Smooth muscle cell (in vitro differentiated cells): Measurements from ENCODE around the gene SPOCK3. TPM values are rescaled to one million over a fixed set of nuclear protein-coding genes. Genes with fewer than 3 reads are reported as not detected.

Experiments used
- DNase-seq: peaks from one replicate; lab custom pipeline; 2025; ENCODE audit not compliant: unreplicated experiment; lab: John Stamatoyannopoulos, UW
- H2AFZ ChIP-seq: fragments of 200-600 bp; sonication (generic); 2 replicates; pipeline ENCODE4 v1.6.0; 2016; ENCODE audit warnings: antibody characterized with exemption, low read depth, mild to moderate bottlenecking
- H3F3A ChIP-seq: fragments of 200-600 bp; sonication (generic); 2 replicates; pipeline ENCODE4 v1.6.0; 2017; ENCODE audit warnings: antibody characterized with exemption, low read depth
- H3K27ac ChIP-seq: fragments of 200-600 bp; sonication (generic); 2 replicates; pipeline ENCODE4 v1.5.1; 2016; ENCODE audit warnings: low read depth, mild to moderate bottlenecking
- H3K27me3 ChIP-seq: fragments of 200-600 bp; sonication (generic); 2 replicates; pipeline ENCODE4 v1.6.1; 2016; ENCODE audit warnings: low read depth, mild to moderate bottlenecking
- H3K36me3 ChIP-seq: fragments of 200-600 bp; sonication (generic); 2 replicates; pipeline ENCODE4 v1.5.1; 2016; ENCODE audit warnings: low read depth
- H3K4me1 ChIP-seq: fragments of 200-600 bp; sonication (generic); 2 replicates; pipeline ENCODE4 v1.5.1; 2016; ENCODE audit warnings: low read depth
- H3K4me2 ChIP-seq: fragments of 200-600 bp; sonication (generic); 2 replicates; pipeline ENCODE4 v1.6.0; 2016; ENCODE audit warnings: mild to moderate bottlenecking
- H3K4me3 ChIP-seq: fragments of 200-600 bp; sonication (generic); 2 replicates; pipeline ENCODE4 v1.5.1; 2016; ENCODE audit warnings: mild to moderate bottlenecking
- H3K79me2 ChIP-seq: fragments of 200-600 bp; sonication (generic); 2 replicates; pipeline ENCODE4 v1.6.0; 2016; ENCODE audit warnings: low read depth, mild to moderate bottlenecking
- H3K9ac ChIP-seq: fragments of 200-600 bp; sonication (generic); 2 replicates; pipeline ENCODE4 v1.6.0; 2016; ENCODE audit warnings: low read depth
- H3K9me3 ChIP-seq: fragments of 200-600 bp; sonication (generic); replicated peaks from 2 replicates; pipeline ENCODE4 v1.5.1; 2016; ENCODE audit warnings: low read depth
- H4K20me1 ChIP-seq: fragments of 200-600 bp; sonication (generic); 2 replicates; pipeline ENCODE4 v1.6.0; 2016; ENCODE audit warnings: low read depth
- CTCF ChIP-seq: fragments of 200-600 bp; sonication (generic); IDR thresholded peaks from 2 replicates; pipeline ENCODE4 v1.5.1; 2017; ENCODE audit warnings: borderline replicate concordance, mild to moderate bottlenecking, antibody characterized with exemption; ENCODE audit not compliant: insufficient read depth, poor library complexity, severe bottlenecking
- WGBS: methylation state at CpG from one replicate; pipeline ENCODE4 v1.1.7; 2016; ENCODE audit warnings: low lambda C conversion rate; 5-methylcytosine and 5-hydroxymethylcytosine counted together
- polyA plus RNA-seq: library from polyadenylated mRNA; unstranded; fragments of >200 nt; fragmentation: Nextera tagmentation; extraction: Ambion mirVana; gene quantifications from 2 replicates; pipeline ENCODE4 v1.2.1, GENCODE V29; 2016
- total RNA-seq: library from RNA; depleted of rRNA; stranded (reverse); fragments of >200 nt; gene quantifications from 2 replicates; pipeline ENCODE4 v1.2.3, GENCODE V29; 2014

Gene SPOCK3
- total and polyA plus RNA-seq, 2 experiments from 2014 or later: 0.49 TPM; not detected in 1

- H4K20me1 ChIP-seq: no peaks in the 10 kb centered on the region
- no peak overlapping the region for H3K4me2 ChIP-seq
- no peaks in the 10 kb centered on the region for H3K4me1 ChIP-seq
- DNase-seq: no peak
- H3K9ac ChIP-seq: no peak overlapping the region
- no peaks in the 10 kb centered on the region for H3K79me2 ChIP-seq
- H3K4me3 ChIP-seq: no peak overlapping the region
- no peaks in the 10 kb centered on the region for H3K9me3 ChIP-seq
- H3F3A ChIP-seq: no peaks in the 10 kb centered on the region
- no peak overlapping the region for H3K27ac ChIP-seq
- TF ChIP-seq CTCF: no peak
- H2AFZ ChIP-seq: no peak overlapping the region
- 89% methylated on average over 5 of the region's 5 CpGs for WGBS
- no peaks in the 10 kb centered on the region for H3K36me3 ChIP-seq
- no peaks in the 10 kb centered on the region for H3K27me3 ChIP-seq
Observed at GRCh38 chr4:167265231-167265630, 30.9 kb upstream of the SPOCK3 start.

DNA sequence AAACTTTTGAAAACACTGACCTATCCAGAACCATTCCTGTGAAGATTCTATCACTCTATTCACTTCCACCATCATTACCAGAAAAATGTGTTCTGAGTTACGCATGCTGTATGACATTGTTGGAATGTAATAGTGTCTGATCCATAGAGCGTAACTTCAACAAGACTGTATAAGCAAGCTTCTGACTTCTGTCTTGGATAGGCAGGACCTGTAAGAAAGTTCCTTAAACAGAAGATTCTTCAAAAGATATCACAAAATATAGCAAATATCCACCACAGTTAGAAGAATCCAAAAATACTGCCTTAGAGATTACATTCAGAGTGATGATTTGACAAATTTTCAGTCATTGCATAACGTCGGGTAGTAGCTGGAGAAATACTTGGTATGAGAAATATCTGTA lies 14.0 kb upstream of the SPOCK3 start:
- Histone ChIP-seq H2AFZ (no peak overlapping the region), H3K27ac (no peak overlapping the region), H3K9ac (no peak overlapping the region), H3K4me3 (no peak overlapping the region), H3K9me3 (no peaks in the 10 kb centered on the region), H3F3A (no peaks in the 10 kb centered on the region), H3K79me2 (no peaks in the 10 kb centered on the region), H4K20me1 (no peaks in the 10 kb centered on the region), H3K36me3 (no peaks in the 10 kb centered on the region), H3K4me1 (no peaks in the 10 kb centered on the region), H3K27me3 (no peaks in the 10 kb centered on the region), H3K4me2 (no peak overlapping the region)
- TF ChIP-seq CTCF: no peak
- WGBS: 87% methylated on average over 4 of the region's 4 CpGs
- no peak for DNase-seq

DNA sequence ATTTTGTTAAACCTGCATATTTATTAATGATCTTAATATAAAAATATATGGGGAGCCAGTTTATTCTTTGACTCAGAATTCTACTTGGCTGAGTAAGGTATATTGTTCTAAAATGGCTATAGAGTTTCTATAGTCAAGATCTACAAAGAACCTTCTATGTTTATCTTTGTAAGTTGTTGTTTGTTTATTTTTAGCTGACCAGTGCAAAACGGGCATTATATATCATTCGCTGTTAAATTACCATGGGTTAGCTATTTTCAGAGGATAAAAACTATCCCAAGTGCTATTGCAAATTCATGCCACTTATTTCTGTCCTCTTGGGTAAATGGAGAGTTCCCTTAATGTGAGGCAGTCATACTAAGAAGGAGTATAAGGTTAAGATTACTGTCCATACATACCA lies 5.3 kb upstream of the SPOCK3 start:
- no peak for DNase-seq
- no peaks in the 10 kb centered on the region for H3F3A ChIP-seq
- 94% methylated on average over 2 of the region's 2 CpGs for WGBS
- no peaks in the 10 kb centered on the region for H4K20me1 ChIP-seq
- no peaks in the 10 kb centered on the region for H3K4me1 ChIP-seq
- no peaks in the 10 kb centered on the region for H3K9me3 ChIP-seq
- no peak overlapping the region for H3K4me3 ChIP-seq
- no peak overlapping the region for H3K9ac ChIP-seq
- no peaks in the 10 kb centered on the region for H3K36me3 ChIP-seq
- no peaks in the 10 kb centered on the region for H3K79me2 ChIP-seq
- TF ChIP-seq CTCF: no peak
- H3K4me2 ChIP-seq: no peak overlapping the region
- H2AFZ ChIP-seq: no peak overlapping the region
- no peak overlapping the region for H3K27ac ChIP-seq
- peaks cover 51% of the 10 kb centered on the region for H3K27me3 ChIP-seq

GRCh38 chr4:167238226-167238625 lies 3.9 kb upstream of the SPOCK3 start:
- H3K4me1 ChIP-seq: no peaks in the 10 kb centered on the region
- WGBS: 69% methylated on average over 1 of the region's 1 CpG
- no peaks in the 10 kb centered on the region for H3K9me3 ChIP-seq
- no peaks in the 10 kb centered on the region for H4K20me1 ChIP-seq
- no peak overlapping the region for H3K27ac ChIP-seq
- H2AFZ ChIP-seq: no peak overlapping the region
- H3K79me2 ChIP-seq: no peaks in the 10 kb centered on the region
- H3F3A ChIP-seq: no peaks in the 10 kb centered on the region
- H3K4me2 ChIP-seq: no peak overlapping the region
- H3K27me3 ChIP-seq: peaks cover 65% of the 10 kb centered on the region
- no peak overlapping the region for H3K9ac ChIP-seq
- H3K36me3 ChIP-seq: no peaks in the 10 kb centered on the region
- DNase-seq: no peak
- TF ChIP-seq CTCF: no peak
- H3K4me3 ChIP-seq: no peak overlapping the region
